A204.1 (cell line): Measurements from ENCODE around the gene EPHA10.
"Not testable (repeated sequence)": the region's sequence is repeated elsewhere in the genome, so short reads cannot be mapped to it uniquely, and the experiment has no call there.

ENCODE experiments used
- FAIRE-seq: peaks from 2 replicates; lab custom pipeline; 2012; peaks lifted over from hg19 to GRCh38; lab: Jason Lieb, UNC

The EPHA10 gene

GRCh38 chr1:37714226-37714625 lies 50.7 kb downstream of the EPHA10 start:
- no peak for FAIRE-seq

- no peak for FAIRE-seq
Measured at GRCh38 chr1:37708471-37708870, 56.4 kb downstream of the EPHA10 start.

GRCh38 chr1:37705399-37705798 lies 59.5 kb downstream of the EPHA10 start:
- FAIRE-seq: no peak

GRCh38 chr1:37704966-37705365 lies 60.0 kb downstream of the EPHA10 start:
- no peak for FAIRE-seq

- no peak for FAIRE-seq
Measured at GRCh38 chr1:37703061-37703460, 61.9 kb downstream of the EPHA10 start.

GRCh38 chr1:37701051-37701450 lies 63.9 kb downstream of the EPHA10 start:
- FAIRE-seq: no peak

GRCh38 chr1:37699147-37699546 lies 65.8 kb downstream of the EPHA10 start:
- FAIRE-seq: no peak

GRCh38 chr1:37697737-37698136 lies 67.2 kb downstream of the EPHA10 start:
- no peak for FAIRE-seq

- FAIRE-seq: no peak
Measured at GRCh38 chr1:37697090-37697489, 67.8 kb downstream of the EPHA10 start.

GRCh38 chr1:37692834-37693175 lies 72.1 kb downstream of the EPHA10 start:
- no peak for FAIRE-seq

- peak; percentile 90 for FAIRE-seq
Measured at GRCh38 chr1:37692078-37692833, 72.7 kb downstream of the EPHA10 start, which contains the start of gene CDCA8. Gene CDCA8 (plus strand): TSS chr1:37692516. CDS start chr1:37692691, 175 bp downstream.

GRCh38 chr1:37691497-37692077 lies 73.3 kb downstream of the EPHA10 start:
- no peak for FAIRE-seq

- no peak for FAIRE-seq
Measured at GRCh38 chr1:37688926-37689325, 76.0 kb downstream of the EPHA10 start.

- FAIRE-seq: not testable (repeated sequence)
Measured at GRCh38 chr1:37687764-37688163, 77.2 kb downstream of the EPHA10 start.

GRCh38 chr1:37685722-37686121 lies 79.2 kb downstream of the EPHA10 start:
- no peak for FAIRE-seq

- not testable (repeated sequence) for FAIRE-seq
Measured at GRCh38 chr1:37684182-37684581, 80.7 kb downstream of the EPHA10 start.

GRCh38 chr1:37682334-37682987 lies 82.5 kb downstream of the EPHA10 start:
- FAIRE-seq: peak; percentile 95

GRCh38 chr1:37680933-37681332 lies 84.0 kb downstream of the EPHA10 start:
- FAIRE-seq: no peak

- FAIRE-seq: no peak
Measured at GRCh38 chr1:37677808-37678207, 87.1 kb downstream of the EPHA10 start.

- FAIRE-seq: no peak
Measured at GRCh38 chr1:37677143-37677439, 87.8 kb downstream of the EPHA10 start.

GRCh38 chr1:37676281-37677142 lies 88.4 kb downstream of the EPHA10 start:
- no peak for FAIRE-seq

- no peak for FAIRE-seq
Measured at GRCh38 chr1:37673920-37674319, 91.0 kb downstream of the EPHA10 start.
